NOMO-1 treated with DMSO at 0.1 percent for 48 hours (cell line): ENCODE data around the gene ZBTB42.
A peak's percentile ranks its signal among the peaks of the same experiment; 100 is the strongest.

Experiments used
- DNase-seq: peaks from one replicate; lab custom pipeline; 2025; ENCODE audit not compliant: unreplicated experiment; lab: John Stamatoyannopoulos, UW

Gene ZBTB42

DNA sequence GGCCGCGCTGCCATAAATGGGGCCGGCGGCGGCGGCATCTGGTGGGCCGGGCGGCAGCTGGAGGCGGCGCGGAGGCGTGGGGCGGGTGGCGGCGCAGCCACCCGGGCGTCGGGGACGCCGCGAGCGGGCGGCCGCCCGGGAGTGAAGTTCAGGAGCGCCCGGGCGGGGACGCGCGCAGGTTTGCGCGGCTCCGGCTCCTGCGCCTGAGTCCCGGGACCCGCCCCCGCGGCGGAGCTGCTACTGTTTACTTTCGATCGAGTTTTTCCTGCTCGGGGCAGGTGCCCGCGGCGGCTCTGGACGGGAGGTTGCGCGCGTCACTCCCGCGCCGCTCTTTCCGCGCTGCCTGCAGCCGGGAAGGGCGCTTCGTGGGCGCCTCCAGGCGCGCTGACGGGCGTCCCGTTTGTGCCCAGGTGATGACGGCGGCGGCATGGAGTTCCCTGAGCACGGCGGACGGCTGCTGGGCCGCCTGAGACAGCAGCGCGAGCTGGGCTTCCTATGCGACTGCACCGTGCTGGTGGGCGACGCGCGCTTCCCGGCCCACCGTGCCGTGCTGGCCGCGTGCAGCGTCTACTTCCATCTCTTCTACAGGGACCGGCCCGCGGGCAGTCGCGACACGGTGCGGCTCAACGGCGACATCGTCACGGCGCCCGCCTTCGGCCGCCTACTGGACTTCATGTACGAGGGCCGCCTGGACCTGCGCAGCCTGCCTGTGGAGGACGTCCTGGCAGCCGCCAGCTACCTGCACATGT, at the start of gene ZBTB42:
ZBTB42 (plus strand) TSS at position 331 of the 749 bp plus-strand sequence; CDS start at position 428, 97 bp downstream.
- peak; percentile 53 for DNase-seq

DNA sequence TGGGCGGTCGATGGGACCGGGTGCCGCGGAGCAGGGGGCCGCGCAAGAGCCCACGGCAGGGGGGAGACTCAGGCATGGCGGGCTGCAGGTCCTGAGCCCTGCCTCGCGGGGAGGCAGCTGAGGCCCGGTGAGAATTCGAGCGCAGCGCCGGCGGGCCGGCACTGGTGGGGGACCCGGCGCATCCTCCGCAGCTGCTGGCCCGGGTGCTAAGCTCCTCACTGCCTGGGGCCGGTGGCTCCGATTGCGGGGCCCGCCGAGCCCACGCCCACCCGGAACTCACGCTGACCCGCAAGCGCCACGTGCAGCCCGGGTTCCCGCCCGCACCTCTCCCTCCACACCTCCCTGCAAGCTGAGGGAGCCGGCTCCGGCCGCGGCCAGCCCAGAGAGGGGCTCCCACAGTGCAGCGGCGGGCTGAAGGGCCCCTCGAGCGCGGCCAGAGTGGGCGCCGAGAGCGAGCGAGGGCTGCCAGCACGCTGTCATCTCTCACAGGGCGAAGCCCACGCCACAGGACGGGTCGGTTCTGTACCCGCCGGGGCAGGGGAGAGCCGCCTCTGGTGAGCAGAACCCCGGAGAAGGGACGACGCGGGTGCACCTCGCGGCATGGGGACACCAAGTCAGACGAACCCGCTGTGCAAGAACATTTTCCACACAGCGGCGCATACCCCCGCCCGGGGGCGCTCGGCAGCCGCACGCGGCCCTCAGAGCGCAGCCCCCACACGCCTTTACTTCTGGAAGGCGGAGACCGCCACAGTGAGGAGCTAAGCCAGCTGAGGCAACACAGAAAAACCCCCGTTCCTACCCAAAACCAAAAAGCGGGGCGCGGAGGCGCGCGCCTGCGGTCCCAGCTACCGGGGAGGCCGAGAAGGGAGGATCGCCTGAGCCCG, 49.1 kb upstream of the ZBTB42 start:
- peak; percentile 64 for DNase-seq

- DNase-seq: no peak
Observed at GRCh38 chr14:104752423-104752734, 48.5 kb upstream of the ZBTB42 start.

GRCh38 chr14:104752735-104753527, 48.0 kb upstream of the ZBTB42 start, which contains the start of gene SIVA1:
SIVA1 (plus strand) TSS chr14:104753147; CDS start chr14:104753202, 55 bp downstream.
- peak; percentile 100 for DNase-seq

GRCh38 chr14:104753528-104754212, 47.2 kb upstream of the ZBTB42 start:
- DNase-seq: no peak

GRCh38 chr14:104754213-104754851, 46.6 kb upstream of the ZBTB42 start:
- no peak for DNase-seq

DNA sequence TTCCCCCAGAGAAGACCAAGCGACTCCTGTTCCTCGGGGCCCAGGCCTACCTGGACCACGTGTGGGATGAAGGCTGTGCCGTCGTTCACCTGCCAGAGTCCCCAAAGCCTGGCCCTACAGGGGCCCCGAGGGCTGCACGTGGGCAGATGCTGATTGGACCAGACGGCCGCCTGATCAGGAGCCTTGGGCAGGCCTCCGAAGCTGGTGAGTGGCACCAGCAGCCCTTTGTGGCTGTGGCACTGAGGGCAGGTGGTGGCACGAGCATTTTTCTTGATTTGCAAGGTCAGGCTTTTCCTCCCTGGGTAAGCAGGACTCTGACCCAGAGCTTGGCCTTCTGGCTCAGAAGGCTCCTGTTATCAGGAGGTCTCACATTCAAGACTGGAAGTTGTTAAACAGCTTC, 45.3 kb upstream of the ZBTB42 start:
- DNase-seq: no peak

GRCh38 chr14:104756477-104757237, 44.2 kb upstream of the ZBTB42 start:
- no peak for DNase-seq

GRCh38 chr14:104757238-104757585, 43.7 kb upstream of the ZBTB42 start:
- DNase-seq: no peak

GRCh38 chr14:104757681-104758392, 43.1 kb upstream of the ZBTB42 start:
- DNase-seq: no peak

GRCh38 chr14:104758981-104759969, 41.6 kb upstream of the ZBTB42 start:
- no peak for DNase-seq

DNA sequence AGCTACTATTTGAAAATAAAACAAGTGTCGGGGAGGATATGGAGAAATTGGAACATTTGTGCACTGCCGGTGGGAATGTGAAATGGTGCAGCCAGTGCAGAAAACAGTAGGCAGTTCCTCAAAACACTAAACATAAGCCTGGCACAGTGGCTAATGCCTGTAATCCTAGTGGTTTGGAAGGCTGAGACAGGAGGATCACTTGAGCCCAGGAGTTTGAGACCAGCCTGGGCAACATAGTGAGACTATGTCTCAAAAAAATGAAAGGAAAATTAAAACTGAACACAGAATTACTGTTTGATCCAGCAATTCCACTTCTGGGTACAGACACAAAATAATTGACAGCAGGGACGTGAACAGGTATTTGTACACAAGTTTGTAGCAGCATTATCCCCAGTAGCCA, 35.4 kb upstream of the ZBTB42 start:
- DNase-seq: no peak

DNA sequence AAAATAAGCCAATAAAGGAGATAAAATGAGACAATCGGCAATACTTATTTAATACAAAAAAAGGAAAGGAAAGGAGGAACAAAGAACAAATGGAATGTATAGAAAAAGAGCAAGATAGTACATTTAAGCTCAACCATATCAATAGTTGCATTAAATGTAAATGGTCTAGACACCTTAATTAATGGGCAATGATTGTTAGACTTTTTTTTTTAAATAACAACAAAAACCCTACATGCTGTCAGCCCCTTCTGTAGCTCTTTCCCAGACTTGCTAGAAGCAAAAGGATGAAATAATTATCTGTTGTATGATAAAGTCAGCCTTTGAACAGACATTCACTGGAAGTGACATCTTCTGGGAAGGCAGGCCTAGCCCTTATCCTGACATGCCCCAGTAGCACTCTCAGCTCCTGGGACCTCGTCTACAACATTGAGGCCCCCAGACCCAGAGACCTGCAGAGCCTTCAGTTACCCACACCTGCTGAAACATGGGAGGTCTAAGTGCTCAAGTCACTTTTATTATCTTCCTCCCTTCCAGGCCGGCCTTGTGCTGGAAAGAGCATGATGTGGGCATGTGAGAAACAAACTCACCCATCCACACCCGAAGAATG, 34.5 kb upstream of the ZBTB42 start:
- DNase-seq: no peak

DNA sequence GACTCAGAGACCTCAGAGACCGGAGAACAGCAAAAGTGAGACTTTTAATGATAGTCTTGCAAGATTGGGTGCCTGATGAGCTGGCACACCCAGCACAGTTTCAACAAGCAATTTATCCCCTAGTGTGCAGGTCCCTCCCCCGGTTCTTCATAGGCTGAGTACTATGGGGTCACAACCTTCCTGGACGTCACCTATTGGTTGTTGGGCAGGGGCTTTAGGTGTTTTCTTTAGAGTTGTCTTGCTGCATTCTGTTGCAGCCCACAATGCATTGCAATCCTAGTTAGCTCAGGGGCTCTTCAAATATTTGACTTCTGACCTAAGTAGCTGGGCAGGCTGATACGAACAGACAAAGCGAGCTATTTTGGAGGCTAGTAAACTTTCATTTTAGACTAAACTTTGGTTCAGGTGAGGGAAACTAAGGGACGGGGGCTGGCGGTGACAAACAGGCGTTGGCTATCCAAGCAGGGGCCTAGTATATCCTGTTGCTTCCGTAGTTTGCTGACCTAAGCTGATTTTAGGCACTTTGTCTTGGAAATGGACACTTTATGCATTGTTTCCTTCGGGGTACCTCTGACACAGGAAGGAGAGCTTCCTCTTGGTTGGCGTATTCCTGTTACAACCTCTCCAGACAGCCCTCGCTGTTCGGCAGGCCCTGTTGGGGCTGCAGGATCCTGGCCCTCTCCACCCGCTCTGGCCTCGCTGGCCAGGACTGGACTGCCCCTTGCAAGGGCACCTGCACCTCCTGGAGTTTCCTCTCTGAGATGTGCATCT, 33.9 kb upstream of the ZBTB42 start:
- DNase-seq: no peak

DNA sequence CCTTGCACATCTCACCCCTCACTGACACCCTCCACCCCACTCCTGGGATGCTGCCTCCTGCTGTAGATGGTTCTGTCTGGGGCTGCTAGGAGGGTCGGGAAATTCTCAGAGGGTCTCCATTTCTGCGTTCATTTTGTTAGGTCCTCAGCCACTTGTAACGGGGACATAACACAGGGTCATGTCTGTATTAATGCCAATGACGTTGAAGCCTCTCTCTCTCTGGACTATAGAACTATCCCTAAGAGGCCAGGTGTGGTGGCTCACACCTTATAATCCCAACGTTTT, 33.3 kb upstream of the ZBTB42 start:
- DNase-seq: no peak

- DNase-seq: peak; percentile 64
Observed at GRCh38 chr14:104768437-104769323, 32.2 kb upstream of the ZBTB42 start.
